DLD1 (cell line): ENCODE measurements around the gene FAM181B.

Experiments
- in situ Hi-C: cut with HindIII; loops from 2 replicates; pipeline ENCODE4 v1.10.0; 2017; ENCODE audit warnings: low sequenced_read_pairs

The FAM181B gene

GRCh38 chr11:82733444-82734119 is at the start of gene FAM181B:
Gene FAM181B (minus strand): TSS chr11:82733864. CDS start chr11:82733729, 135 bp downstream.
- in situ Hi-C loops, result no loop called here

DNA sequence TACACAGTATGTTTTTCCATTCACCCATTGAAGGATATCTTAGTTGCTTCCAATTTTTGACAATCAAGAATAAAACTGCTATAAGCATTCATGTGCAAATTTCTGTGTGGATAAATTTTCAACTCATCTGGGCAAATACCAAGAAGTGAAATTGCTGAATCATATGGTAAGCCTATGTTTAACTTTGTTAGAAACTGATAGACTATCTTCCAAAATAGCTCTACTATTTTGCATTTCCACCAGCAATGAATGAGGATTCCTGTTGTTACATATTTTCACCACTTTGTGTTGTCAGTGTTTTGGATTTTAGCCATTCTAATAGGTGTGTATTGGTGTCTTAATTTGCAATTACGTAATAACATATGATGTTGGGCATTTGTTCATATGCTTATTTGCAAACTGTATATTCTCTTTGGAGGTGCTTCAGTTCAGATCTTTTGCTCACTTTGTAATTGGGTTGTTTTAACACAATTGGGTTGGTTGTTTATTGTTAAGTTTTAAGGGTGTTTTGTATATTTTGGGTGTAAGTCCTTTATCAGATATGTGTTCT is 49.2 kb upstream of the FAM181B start:
- in situ Hi-C loops, result no loop called here

DNA sequence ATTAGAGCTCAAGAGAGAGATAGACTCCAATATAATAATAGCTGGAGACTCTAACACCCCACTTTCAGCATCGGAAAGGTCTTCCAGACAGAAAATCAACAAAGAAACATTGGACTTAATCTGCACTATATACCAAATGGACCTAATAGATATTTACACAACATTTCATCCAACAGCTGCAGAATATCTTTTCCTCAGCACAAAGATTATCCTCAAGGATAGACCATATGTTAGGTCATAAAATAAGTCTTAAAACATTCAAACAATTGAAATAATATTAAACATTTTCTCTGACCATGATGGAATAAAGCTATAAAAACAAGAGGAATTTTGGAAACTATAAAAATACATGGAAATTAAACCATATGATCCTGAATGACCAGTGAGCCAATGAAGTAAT is 45.1 kb upstream of the FAM181B start:
- in situ Hi-C loops, result no loop called here

DNA sequence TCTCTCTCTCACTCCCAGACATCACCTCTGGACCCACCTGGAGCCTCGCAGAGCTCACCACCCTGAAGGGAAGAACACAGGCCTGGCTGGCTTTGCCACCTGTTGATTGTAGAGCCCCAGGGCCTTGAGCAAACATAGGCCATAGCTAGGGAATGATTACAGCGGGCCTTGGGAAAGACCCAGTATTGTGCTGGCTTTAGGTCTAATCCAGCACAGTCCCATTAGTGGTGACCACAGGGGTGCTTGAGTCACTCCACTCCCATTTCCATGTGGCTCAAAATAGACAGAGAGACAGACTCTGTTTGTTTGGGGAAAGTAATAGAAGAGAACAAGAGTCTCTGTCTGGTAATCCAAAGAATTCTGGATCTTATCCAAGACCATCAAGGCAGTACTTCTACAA is 42.7 kb upstream of the FAM181B start:
- in situ Hi-C loops, result no loop called here

DNA sequence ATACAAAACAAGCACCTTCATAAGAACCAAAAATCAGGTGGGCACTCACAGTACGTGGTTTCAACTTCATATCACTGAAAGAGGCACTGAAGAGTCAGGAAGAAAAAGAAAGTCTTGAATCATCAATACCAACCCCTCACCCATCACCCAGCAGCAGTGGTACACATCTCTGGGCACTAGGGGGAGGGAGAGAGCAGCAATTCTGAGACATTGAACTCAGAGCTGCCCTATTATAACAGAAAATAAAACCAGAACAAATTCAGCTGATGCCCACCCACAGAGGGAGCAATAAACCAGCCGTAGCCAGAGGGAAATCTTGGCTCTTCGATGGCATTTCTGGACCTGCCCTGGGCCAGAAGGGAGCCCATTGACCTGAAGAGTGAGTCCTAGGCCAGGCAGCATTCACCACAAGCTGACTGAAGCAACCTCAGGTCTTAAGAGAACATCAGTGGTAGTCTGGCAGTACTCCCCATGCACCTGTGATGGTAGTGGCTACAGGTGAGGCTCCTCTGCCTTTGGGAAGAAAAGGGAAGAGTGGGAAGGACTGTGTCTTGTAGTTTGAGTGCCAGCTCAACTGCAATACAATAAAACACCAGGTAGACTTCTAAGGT is 42.2 kb upstream of the FAM181B start:
- in situ Hi-C loops, result no loop called here

GRCh38 chr11:82775218-82775617 is 41.6 kb upstream of the FAM181B start:
- in situ Hi-C loops, result no loop called here

DNA sequence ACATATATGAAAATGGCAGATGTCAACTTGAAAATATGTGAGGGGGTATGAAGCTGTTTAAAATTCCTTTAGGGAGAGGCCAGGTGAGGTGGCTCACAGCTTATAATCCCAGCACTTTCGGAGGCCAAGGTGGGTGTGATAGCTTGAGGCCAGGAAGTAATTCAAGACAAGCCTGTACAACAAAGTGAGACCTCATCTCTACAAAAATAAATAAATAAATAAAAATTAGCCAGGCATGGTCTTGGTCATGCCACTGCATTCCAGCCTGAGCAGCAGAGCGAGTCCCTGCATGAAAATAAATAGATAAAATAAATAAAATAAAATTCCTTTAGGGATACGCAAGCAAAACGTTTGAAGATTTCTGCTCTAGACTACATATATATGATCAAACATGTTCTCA is 38.1 kb upstream of the FAM181B start:
- in situ Hi-C loops, result no loop called here

DNA sequence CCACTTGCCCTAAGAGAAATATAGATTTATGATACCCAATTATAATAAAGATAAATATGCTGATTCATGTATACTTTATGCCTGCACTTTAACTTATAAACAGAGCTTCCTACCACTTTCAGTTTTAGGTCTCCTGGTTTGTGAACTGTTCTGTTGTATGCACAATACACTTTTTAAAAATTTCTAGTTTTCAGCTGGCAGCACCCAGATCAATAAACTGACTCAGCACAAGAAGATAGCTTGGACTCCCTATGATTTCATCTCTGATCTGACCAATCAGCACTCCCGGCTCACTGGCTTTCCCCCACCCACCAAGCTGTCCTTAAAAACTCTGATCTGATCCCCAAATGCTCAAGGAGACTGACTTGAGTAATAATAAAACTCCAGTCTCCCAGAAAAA is 33.5 kb upstream of the FAM181B start:
- in situ Hi-C loops, result no loop called here

DNA sequence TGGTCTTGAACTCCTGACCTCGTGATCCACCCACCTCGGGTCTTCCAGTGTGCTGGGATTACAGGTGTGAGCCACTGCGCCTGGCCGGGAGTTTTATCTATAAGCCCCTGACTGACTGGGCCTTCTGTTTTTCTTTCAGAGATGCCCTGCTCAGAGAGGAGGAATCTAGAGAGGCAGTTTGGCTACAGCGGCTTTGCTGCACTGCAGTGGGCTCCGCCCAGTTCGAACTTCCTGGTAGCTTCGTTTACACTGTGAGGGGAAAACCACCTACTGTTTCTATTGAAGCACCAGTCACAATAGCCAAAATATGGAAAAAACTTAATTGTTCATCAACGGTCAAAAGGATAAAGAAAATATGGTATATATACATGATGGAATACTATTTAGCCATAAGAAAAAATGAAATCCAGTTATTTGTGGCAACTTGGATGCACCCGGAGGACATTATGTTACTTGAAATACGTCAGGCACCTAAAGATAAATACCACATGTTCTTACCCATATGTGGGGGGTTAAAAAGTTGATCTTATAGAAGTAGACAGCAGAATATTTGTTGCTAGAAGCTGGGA is 31.9 kb upstream of the FAM181B start:
- in situ Hi-C loops, result no loop called here

- in situ Hi-C loops, result no loop called here
Measured at GRCh38 chr11:82763167-82763566, 29.5 kb upstream of the FAM181B start.

- in situ Hi-C loops, result no loop called here
Measured at GRCh38 chr11:82759649-82760048, 26.0 kb upstream of the FAM181B start.

GRCh38 chr11:82757660-82758357 is 24.1 kb upstream of the FAM181B start:
- in situ Hi-C loops, result no loop called here

DNA sequence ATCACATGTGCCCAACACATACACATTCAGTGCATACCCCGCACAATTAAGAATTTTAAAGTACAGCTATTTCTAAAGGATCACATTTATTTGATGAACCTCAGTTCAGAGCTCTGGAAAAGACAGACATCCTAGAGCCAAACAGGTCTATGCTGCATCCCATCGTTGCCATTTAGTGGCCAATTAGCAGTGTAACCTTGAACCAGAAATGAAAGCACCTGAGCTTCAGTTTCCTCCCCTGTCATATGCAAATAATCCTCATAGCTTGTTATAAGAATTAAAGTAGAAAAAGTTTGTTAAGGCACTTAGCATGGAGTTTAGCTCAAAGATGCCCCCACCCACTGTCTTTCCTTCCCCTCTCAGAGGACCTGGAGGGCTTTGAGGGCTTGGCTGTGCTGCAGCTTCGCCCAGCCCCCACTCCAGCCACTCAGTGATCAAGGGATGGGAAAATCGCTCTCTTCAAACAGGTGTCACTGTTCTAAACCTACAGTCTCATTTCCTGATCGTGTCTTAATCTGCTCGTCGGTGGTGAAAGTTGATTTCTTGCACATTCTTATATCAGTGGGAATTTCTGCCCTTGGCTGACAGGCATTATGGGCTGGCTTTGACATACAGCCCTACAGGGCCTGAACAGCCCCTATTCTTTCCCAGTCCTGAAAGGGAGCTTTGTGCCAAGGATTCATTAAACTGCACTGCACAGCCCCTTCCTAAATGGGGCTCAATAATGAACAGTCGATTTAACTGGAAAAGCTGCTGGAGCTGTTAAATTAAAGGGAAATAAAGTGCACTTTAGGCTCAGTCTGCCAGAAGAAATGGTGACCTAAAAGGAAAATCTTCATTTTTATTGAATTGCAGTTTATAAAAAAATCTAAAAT is 23.3 kb upstream of the FAM181B start:
- in situ Hi-C loops, result no loop called here

DNA sequence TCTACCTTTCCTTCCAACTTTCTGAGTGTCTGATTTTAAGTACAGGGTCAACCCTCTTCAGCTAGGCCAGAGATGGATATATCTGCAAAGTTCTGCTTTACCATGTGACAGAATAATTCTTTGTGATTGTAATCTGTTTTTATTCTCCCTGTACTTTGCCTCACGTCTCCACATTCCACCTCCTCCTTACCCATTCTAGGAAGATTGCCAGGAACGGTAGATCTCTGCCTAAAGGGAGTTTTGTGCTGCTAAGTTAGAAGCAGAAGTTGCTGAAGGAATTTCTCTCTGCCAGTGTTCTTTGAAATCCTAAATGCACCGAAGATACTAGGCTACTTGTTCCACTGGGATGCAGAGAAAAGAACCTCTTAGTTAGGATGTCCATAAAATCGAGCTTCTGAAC is 20.7 kb upstream of the FAM181B start:
- in situ Hi-C loops, result no loop called here

- in situ Hi-C loops, result no loop called here
Measured at GRCh38 chr11:82753921-82754320, 20.3 kb upstream of the FAM181B start.

- in situ Hi-C loops, result no loop called here
Measured at GRCh38 chr11:82752801-82753200, 19.1 kb upstream of the FAM181B start.

DNA sequence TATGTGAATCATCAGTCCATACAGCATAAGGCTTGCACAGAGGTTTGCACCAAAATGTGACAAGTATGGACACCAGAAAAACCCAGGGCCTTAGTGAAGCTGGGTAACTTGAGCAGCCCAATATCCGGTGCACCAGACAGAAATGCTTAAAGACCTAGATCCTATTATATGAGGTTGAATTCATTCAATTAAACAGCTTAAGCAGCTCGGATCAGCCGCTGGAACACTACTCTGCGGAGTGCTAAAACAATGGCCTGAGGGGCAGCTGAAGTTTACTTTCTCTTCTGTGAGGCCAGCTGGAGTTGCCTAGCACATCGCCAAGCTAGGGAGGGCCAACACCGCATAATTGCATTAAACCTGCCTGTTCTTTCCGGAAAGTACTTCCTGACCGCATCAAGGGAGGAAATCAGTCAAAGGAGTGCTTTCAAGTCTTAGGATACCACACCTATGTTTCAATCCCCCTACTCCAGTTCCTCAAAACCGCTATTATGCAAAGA is 17.0 kb upstream of the FAM181B start:
- in situ Hi-C loops, result no loop called here

- in situ Hi-C loops, result no loop called here
Measured at GRCh38 chr11:82747471-82747870, 13.8 kb upstream of the FAM181B start.

DNA sequence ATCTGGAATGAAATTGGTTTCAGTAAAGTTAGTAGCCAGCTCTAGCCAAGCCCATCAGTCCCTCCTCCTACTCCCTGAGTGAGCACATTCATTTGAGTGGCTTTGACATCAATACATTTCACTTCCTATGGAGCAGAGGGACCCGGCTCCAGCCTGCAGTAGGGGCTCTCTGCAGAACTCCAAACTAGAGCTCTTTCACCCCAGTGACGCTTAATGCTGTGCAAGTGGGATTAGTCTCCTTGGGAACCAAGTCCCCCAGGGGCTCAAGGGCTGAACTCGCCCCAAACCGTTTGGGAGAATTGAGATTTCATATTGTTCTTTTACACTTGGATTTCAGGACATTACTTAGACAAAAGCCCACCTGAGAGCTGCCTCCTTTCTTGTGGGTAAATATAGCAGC is 4.4 kb upstream of the FAM181B start:
- in situ Hi-C loops, result no loop called here

DNA sequence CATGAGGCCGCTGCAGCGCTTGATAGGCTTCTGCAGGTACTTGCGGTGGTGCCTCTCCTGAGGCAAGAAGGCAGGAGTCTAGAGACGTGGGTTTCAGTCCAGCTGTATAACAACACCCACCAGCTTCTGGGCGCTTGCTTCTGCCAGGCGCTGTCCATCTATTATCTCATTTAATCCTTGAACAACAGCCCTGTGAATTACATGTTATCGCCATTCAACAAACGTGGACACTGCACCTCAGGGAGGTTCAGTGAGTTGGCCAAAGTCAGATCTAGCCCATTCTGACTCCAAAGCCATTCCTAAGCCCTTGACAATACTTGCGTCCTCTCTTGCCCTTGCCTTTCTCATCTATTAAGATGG is 436 bp upstream of the FAM181B start:
- in situ Hi-C loops, result no loop called here
